A549 (cell line): Measurements from ENCODE around the gene COL5A1. TPM values are rescaled to one million over a fixed set of nuclear protein-coding genes. Genes with fewer than 3 reads are reported as not detected.

Experiments used
- ATAC-seq, 2 experiments: fragments of 200-7000 bp in 1 of 2; fragments of >200 bp in 1 of 2; cut with Nextera tagmentation in 1 of 2; cut with Tn5 transposase in 1 of 2; 3 replicates each; pipeline versions ENCODE4 v1.8.0 to v1.9.1; 2018 to 2020; ENCODE audit warnings: mild to moderate bottlenecking in 1 of 2, moderate library complexity in 1 of 2
- CTCF ChIA-PET: fragments of 300-600 bp; sonication (Branson Sonifier 250); formaldehyde crosslinking; extraction: SDS; loops from one replicate; lab custom pipeline; 2021; ENCODE audit warnings: antibody characterized with exemption, inconsistent platforms; lab: Yijun Ruan, JAX
- POLR2A ChIA-PET: fragments of 350-600 bp; formaldehyde crosslinking; extraction: SDS; loops from one replicate; lab custom pipeline; 2021; ENCODE audit warnings: antibody characterized with exemption, inconsistent platforms; lab: Yijun Ruan, JAX
- DNase-seq, 2 experiments: peaks; one replicate each; pipeline versions ENCODE4 v3.0.0 to v3.0.0-alpha.2; 2011 to 2016; ENCODE audit warnings: low read depth in 1 of 2, low spot score in 1 of 2
- FAIRE-seq: peaks from 2 replicates; lab custom pipeline; 2011; peaks lifted over from hg19 to GRCh38; lab: Jason Lieb, UNC
- H3K27ac ChIP-seq, 2 experiments: fragments of >200 bp; sonication (Bioruptor Twin); formaldehyde crosslinking; 3 replicates each; pipeline ENCODE4 v1.5.1; 2016 to 2017
- H3K4me1 ChIP-seq: fragments of >200 bp; sonication (Bioruptor Twin); formaldehyde crosslinking; 3 replicates; pipeline ENCODE4 v1.6.1; 2016
- H3K4me2 ChIP-seq: fragments of >200 bp; sonication (Bioruptor Twin); formaldehyde crosslinking; 3 replicates; pipeline ENCODE4 v1.6.1; 2016
- H3K4me3 ChIP-seq: fragments of >200 bp; sonication (Bioruptor Twin); formaldehyde crosslinking; 3 replicates; pipeline ENCODE4 v1.5.1; 2016
- H3K9me3 ChIP-seq: fragments of >200 bp; sonication (Bioruptor Twin); formaldehyde crosslinking; 3 replicates; pipeline ENCODE4 v1.6.1; 2016
- BCL3 ChIP-seq: fragments of >200 bp; sonication (Bioruptor Twin); formaldehyde crosslinking; IDR thresholded peaks from 3 replicates; pipeline ENCODE4 v1.6.1; 2016
- CBX8 ChIP-seq: fragments of 200-600 bp; sonication (generic); IDR thresholded peaks from 2 replicates; pipeline ENCODE4 v1.6.1; 2016
- CEBPB ChIP-seq, 2 experiments: fragments of >200 bp in 1 of 2; sonication (Bioruptor Twin) in 1 of 2; formaldehyde crosslinking in 1 of 2; IDR thresholded peaks; 2 replicates each; pipeline ENCODE4 v1.6.1; 2012 to 2016
- CHD4 ChIP-seq: fragments of 200-600 bp; sonication (generic); IDR thresholded peaks from 2 replicates; pipeline ENCODE4 v1.6.1; 2016; ENCODE audit warnings: antibody characterized with exemption, mild to moderate bottlenecking, borderline replicate concordance
- E2F6 ChIP-seq: IDR thresholded peaks from 2 replicates; pipeline ENCODE4 v1.6.1; 2012; ENCODE audit warnings: low read depth, borderline replicate concordance
- FOSL2 ChIP-seq, 2 experiments: fragments of 450-650 bp in 1 of 2; fragments of >200 bp in 1 of 2; sonication (Bioruptor Twin) in 1 of 2; formaldehyde crosslinking; IDR thresholded peaks; 2 replicates each; pipeline versions ENCODE4 v1.5.0 to v1.6.1; 2016 to 2020; ENCODE audit warnings: mild to moderate bottlenecking in 1 of 2, moderate library complexity in 1 of 2
- FOXS1 ChIP-seq: fragments of 250-450 bp; sonication (Bioruptor Pico); IDR thresholded peaks from 2 replicates; pipeline ENCODE4 v1.5.0; 2020; ENCODE audit warnings: mild to moderate bottlenecking, moderate library complexity
- GATA3 ChIP-seq: IDR thresholded peaks from 2 replicates; pipeline ENCODE4 v1.6.1; 2012; ENCODE audit warnings: borderline replicate concordance
- HEYL ChIP-seq: fragments of 250-450 bp; sonication (Bioruptor Pico); IDR thresholded peaks from 2 replicates; pipeline ENCODE4 v1.8.0; 2021; ENCODE audit warnings: mild to moderate bottlenecking, moderate library complexity
- HMGXB4 ChIP-seq: fragments of 250-450 bp; sonication (Bioruptor Pico); IDR thresholded peaks from 2 replicates; pipeline ENCODE4 v1.5.0; 2021; ENCODE audit warnings: mild to moderate bottlenecking, moderate library complexity, borderline replicate concordance
- KDM1A ChIP-seq: fragments of 200-600 bp; sonication (generic); IDR thresholded peaks from 2 replicates; pipeline ENCODE4 v1.6.1; 2016; ENCODE audit warnings: low read depth, mild to moderate bottlenecking
- KDM5A ChIP-seq: fragments of 200-600 bp; sonication (generic); IDR thresholded peaks from 2 replicates; pipeline ENCODE4 v1.6.1; 2016; ENCODE audit warnings: antibody characterized with exemption, mild to moderate bottlenecking
- NFE2L2 ChIP-seq: fragments of 150-350 bp; conservative IDR thresholded peaks from 2 replicates; pipeline ENCODE4 v1.6.1; 2014; ENCODE audit warnings: low read length
- NR3C1 ChIP-seq: fragments of >200 bp; sonication (Bioruptor Twin); formaldehyde crosslinking; IDR thresholded peaks from 3 replicates; pipeline ENCODE4 v1.6.1; 2017
- POLR2A ChIP-seq: IDR thresholded peaks from 2 replicates; pipeline ENCODE4 v1.6.1; 2012; ENCODE audit warnings: mild to moderate bottlenecking, low read length
- REST ChIP-seq: fragments of 200-600 bp; sonication (generic); IDR thresholded peaks from 2 replicates; pipeline ENCODE4 v1.6.1; 2016; ENCODE audit warnings: antibody characterized with exemption, mild to moderate bottlenecking, moderate library complexity
- RFX5 ChIP-seq: fragments of 450-650 bp; IDR thresholded peaks from 2 replicates; pipeline ENCODE4 v1.7.1; 2014; ENCODE audit warnings: antibody characterized with exemption, mild to moderate bottlenecking, moderate library complexity
- SREBF2 ChIP-seq: fragments of 450-650 bp; IDR thresholded peaks from 2 replicates; pipeline ENCODE4 v1.6.1; 2014; ENCODE audit warnings: mild to moderate bottlenecking, moderate library complexity
- TFCP2L1 ChIP-seq: fragments of 250-450 bp; sonication (Bioruptor Pico); IDR thresholded peaks from 2 replicates; pipeline ENCODE4 v1.5.0; 2021; ENCODE audit warnings: mild to moderate bottlenecking
- ZC3H11A ChIP-seq: fragments of 450-650 bp; IDR thresholded peaks from 2 replicates; pipeline ENCODE4 v1.6.1; 2014; ENCODE audit warnings: antibody characterized with exemption, mild to moderate bottlenecking
- ZFP36 ChIP-seq: fragments of 450-650 bp; IDR thresholded peaks from 2 replicates; pipeline ENCODE4 v1.6.1; 2014; ENCODE audit warnings: borderline replicate concordance; ENCODE audit not compliant: partially characterized antibody
- WGBS: methylation state at CpG from one replicate; pipeline ENCODE4 v1.1.6; 2017; ENCODE audit errors: missing lambda C conversion rate; 5-methylcytosine and 5-hydroxymethylcytosine counted together
- polyA plus RNA-seq, 4 experiments: library from polyadenylated mRNA; depleted of rRNA in 3 of 4; stranded (reverse); fragments of >200 nt; fragmentation: RNase III in 1 of 4; extraction: RNeasy Plus Mini Kit Qiagen cat#74134 plus additional on column Dnase treatment in 1 of 4; gene quantifications; 2 replicates in 3 of 4; 3 replicates in 1 of 4; pipeline ENCODE4 v1.2.3, GENCODE V29; 2011 to 2017

Gene COL5A1
- polyA plus RNA-seq, 2 of the 4 experiments (the other 2 are of a cell fraction), result 16.1 to 67.5 TPM

- no peak for FAIRE-seq
- H3K4me2 ChIP-seq, result no peak overlapping the region
- no peaks in the 10 kb centered on the region for H3K9me3 ChIP-seq
- no peak overlapping the region for H3K4me3 ChIP-seq
- ATAC-seq, result no peak
- 59% methylated on average over 6 of the region's 6 CpGs for WGBS
- DNase-seq, result no peak
- POLR2A ChIA-PET, result no interaction called here
- peaks cover 49% of the 10 kb centered on the region for H3K4me1 ChIP-seq
- H3K27ac ChIP-seq, result peak overlapping the region; percentile 43 to 87; a peak in 4 of 6 replicates
- CTCF ChIA-PET, result no interaction called here
- no peak for TF ChIP-seq CEBPB (IDR thresholded peaks at IDR 0.05)
- no peak for TF ChIP-seq GATA3
- TF ChIP-seq CBX8, result no peak
- TF ChIP-seq KDM5A, result no peak
- no peak for TF ChIP-seq E2F6
- TF ChIP-seq HMGXB4 (CRISPR knock-in tag), result no peak
- no peak for TF ChIP-seq FOSL2 (IDR thresholded peaks at IDR 0.05)
- TF ChIP-seq FOSL2 (CRISPR knock-in tag; IDR thresholded peaks at IDR 0.05), result no peak
- no peak for TF ChIP-seq SREBF2
- TF ChIP-seq NFE2L2, result no peak
- no peak for TF ChIP-seq ZC3H11A
- no peak for TF ChIP-seq ZFP36
- TF ChIP-seq HEYL, result no peak
- TF ChIP-seq KDM1A, result no peak
- no peak for TF ChIP-seq NR3C1
- TF ChIP-seq FOXS1 (CRISPR knock-in tag), result no peak
- TF ChIP-seq BCL3, result no peak
- no peak for TF ChIP-seq RFX5
These were observed 18.7 kb upstream of the COL5A1 start for GRCh38 chr9:134622896-134623257.

GRCh38 chr9:134623258-134624066 is 18.1 kb upstream of the COL5A1 start:
- Histone ChIP-seq H3K4me3 (no peak overlapping the region), H3K9me3 (no peaks in the 10 kb centered on the region), H3K4me2 (peak overlapping the region; percentile 54; the same call in 1 of the 3 replicates), H3K27ac (peak overlapping the region; percentile 87 to 88)
- no peak for ATAC-seq
- ChIA-PET POLR2A (interaction anchor here (1.3 to 1.9 kb wide), 2 partner anchors 20 to 21 kb away, joined by 3 to 10 read pairs; no protein-coding TSS in a partner anchor), CTCF (interaction anchor here (1.0 to 2.1 kb wide), 5 partner anchors 16 to 442 kb away, joined by 3 to 8 read pairs (median 4); no protein-coding TSS in a partner anchor)
- WGBS, result 86% methylated on average over 26 of the region's 29 CpGs
- no peak for TF ChIP-seq CHD4
- no peak for TF ChIP-seq REST
- TF ChIP-seq NR3C1, result no peak
- TF ChIP-seq POLR2A, result no peak
- no peak for TF ChIP-seq TFCP2L1 (CRISPR knock-in tag)
- TF ChIP-seq, all 56 proteins: peak for 0
- H3K4me1 ChIP-seq, result peaks cover 49% of the 10 kb centered on the region
- DNase-seq (no peak), FAIRE-seq (no peak)
